NK-92 (cell line): Measurements from ENCODE around the gene ETV7.
"Not testable (repeated sequence)": the region's sequence is repeated elsewhere in the genome, so short reads cannot be mapped to it uniquely, and the experiment has no call there.

ENCODE experiments used
- DNase-seq: peaks from one replicate; lab custom pipeline; 2025; ENCODE audit not compliant: unreplicated experiment; lab: John Stamatoyannopoulos, UW

ETV7 gene

DNA sequence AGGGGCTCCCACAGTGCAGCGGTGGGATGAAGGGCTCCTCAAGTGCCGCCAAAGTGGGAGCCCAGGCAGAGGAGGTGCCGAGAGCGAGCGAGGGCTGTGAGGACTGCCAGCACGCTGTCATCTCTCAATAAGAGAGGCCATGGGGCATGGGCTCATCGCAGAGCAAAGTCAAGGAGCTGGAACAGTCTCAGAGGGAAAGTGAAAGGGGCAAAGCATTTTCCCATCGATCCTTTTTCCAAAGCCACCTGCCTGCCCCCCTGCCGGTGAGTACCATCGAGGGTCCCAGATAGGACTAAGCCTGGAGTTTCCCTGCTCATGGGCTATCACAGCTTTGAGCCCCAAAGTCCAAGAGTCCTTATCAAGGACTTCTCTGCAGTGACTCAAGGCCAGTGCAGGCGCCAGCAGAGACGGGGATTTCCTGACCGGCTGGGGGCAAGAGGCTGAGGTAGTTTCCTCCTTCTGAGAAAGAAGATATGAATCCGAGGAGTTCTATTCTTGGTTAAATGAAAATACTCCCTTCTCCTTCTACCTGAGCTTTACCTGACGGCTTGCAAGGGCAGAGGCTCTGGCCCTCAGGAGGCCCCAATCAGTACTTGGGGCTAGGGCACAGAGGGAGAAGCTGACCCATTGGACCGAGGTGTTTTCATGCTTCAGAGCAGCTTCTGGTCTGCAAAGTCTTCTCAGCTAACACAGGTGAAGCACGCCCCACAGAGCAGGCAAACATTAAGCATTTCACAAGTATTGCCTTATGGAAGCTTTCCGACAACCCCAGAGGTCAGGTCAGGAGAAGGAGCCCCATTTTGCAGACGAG, 22.6 kb downstream of the ETV7 start:
- DNase-seq = no peak

DNA sequence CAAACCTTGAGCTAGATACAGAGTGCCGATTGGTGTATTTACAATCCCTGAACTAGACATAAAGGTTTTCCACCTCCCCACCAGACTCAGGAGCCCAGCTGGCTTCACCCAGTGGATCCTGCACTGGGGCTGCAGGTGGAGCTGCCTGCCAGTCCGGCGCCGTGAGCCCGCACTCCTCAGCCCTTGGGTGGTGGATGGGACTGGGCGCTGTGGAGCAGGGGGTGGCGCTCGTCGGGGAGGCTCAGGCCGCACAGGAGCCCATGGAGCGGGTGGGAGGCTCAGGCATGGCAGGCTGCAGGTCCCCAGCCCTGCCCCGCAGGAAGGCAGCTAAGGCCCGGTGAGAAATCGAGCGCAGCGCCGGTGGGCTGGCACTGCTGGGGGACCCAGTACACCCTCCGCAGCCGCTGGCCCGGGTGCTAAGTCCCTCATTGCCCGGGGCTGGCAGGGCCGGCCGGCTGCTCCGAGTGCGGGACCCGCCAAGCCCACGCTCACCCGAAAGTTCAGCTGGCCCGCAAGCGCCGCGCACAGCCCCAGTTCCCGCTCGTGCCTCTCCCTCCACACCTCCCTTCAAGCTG, 23.3 kb downstream of the ETV7 start:
- not testable (repeated sequence) for DNase-seq

DNA sequence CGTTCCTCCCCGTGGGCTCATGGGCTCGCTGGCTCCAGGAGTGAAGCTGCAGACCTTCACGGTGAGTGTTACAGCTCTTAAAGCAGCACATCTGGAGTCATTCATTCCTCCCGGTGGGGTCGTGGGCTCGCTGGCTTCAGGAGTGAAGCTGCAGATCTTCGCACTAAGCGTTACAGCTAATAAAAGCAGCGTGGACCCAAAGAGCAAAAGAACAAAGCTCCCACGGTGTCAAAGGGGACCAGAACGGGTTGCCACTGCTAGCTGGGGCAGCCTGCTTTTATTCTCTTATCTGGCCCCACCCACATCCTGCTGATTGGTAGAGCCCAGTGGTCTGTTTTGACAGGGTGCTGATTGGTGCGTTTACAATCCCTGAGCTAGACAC, 24.1 kb downstream of the ETV7 start:
- DNase-seq = not testable (repeated sequence)

DNA sequence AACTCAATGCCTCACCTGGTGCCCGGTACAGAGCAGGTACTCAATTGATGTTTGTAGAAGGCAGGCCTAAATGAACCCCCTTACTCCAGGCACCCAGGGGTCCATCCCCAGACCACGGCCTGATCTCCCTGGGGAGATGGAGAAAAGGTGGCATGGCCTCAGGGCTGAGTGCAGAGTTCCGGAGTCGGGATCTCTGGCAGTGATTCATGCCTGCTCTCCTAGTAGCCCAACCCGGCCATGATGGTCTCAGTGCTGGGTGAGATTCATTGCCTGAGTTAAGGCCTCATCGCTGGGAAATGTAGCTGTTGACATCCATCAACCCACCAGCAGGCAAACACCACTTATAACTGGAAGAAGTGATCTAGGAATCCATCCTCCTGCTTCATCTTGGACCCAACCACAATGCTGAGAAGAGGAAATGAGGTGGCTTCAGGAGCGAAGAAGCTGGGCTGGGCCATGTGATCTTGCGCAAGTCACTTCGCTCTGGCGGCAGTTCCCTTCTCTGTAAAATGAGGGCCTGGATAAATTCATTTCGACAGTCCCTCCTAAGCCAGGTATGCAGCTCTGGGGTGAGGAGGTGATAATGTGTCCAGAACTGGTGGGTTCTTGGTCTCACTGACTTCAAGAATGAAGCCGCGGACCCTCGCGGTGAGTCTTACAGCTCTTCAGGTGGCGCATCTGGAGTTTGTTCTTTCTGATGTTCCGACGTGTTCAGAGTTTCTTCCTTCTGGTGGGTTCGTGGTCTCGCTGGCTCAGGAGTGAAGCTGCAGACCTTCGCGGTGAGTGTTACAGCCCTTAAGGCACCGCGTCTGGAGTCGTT, 24.7 kb downstream of the ETV7 start:
- DNase-seq = no peak

DNA sequence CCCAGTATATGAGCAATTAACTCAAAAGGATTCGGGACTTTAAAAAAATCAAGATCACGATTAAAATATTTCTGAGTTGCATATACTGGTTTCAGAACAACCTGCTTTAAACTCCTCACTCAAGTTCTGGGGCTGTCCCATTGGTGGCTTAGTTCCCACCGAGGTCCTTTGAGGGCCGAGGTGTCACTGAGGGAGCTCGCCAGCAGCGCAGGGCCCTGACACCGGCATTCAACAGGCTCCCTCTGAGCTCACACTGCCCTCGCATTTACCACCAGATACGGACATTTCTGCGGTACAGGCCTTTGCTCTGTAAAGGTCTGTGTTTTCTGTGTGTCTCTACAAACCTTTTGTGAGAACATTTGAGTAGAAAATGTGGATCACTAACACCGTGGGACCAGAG, 26.4 kb downstream of the ETV7 start:
- DNase-seq = no peak

DNA sequence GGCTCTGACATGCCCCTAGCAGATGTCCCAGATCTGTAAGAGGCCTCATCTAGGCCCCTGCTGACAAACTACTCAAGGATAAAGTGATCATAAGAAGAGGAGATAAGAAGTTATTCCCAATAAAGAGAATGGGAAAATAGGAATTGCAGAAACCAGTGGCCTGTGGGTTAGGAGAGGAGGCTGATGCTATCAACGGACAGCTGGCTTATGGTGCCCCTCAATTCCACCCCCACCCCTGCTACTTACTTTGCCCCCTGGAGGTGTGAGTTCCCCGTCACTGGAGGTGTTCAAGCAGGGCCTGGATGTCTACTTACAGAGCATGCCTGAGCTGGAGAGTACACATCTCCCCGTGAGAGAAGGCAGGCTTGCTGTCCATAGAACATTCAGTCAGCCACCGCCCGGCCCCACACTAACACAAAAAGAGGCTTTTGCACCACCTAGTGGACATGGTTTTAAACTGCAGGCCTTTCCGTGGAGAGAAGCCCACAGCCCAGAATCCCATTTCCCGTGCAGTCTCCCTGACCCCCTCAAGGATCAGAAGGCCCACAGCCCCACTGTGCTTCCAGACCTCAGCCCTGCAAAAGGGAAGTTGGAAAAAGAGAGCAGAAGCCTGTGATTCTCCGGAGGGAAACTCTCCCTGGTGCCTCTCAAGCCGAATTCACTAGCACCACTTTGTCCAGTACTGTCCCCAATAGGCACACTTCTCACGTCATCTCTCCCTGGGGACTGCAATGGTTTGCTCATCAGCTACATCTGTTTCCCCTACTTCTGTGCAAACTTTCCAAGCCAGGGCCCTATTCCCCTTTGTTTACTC, 27.0 kb downstream of the ETV7 start:
- DNase-seq = no peak

DNA sequence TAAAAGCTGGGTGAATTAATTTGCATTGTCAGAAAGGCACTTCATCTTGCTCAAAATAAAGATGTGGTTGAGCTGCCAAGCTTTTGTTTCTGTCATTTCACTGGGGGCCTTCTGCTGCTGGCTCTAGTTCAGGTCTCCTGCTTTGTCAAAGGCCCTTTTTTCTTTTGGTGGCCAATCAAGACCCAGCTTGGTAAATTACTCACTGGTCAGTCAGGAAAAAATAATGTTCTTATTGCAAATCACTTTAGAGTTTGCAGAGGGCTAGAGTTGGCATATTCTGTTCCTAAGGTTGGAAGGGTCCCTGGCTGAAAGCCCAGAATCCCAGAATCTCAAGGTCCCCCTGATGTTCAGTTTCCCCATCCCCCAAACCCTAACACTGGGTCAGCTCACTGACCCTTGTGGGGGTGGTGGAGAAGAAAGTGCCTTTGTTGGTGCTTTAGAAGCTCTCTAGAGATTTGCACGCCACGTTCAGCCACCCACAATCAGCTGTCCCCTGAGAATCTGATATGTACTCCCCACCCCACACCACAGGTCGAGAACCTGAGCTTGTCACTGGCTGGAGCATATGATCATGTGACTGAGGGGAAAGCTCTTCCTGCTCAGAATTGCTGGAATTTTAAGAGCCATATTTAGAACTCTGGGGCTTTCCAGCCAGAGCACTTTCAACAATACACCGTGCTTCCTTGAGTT, 29.1 kb downstream of the ETV7 start:
- no peak for DNase-seq

DNA sequence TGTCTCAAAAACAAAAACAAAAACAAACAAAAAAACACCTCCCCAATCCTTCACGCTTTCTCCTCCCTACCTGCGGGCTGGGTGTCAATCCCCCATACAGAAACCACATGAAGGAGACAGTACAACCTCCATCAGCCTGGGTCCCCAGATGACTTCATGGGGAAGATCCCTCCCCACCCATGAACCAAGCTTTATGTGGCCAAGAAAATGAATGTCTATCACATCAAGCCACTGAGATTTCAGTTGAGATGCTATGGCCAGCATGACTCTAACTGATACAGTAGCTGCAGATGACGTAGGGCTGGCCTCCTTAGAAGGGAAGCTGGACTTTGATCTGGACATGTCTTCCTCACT, 29.6 kb downstream of the ETV7 start:
- DNase-seq = no peak

DNA sequence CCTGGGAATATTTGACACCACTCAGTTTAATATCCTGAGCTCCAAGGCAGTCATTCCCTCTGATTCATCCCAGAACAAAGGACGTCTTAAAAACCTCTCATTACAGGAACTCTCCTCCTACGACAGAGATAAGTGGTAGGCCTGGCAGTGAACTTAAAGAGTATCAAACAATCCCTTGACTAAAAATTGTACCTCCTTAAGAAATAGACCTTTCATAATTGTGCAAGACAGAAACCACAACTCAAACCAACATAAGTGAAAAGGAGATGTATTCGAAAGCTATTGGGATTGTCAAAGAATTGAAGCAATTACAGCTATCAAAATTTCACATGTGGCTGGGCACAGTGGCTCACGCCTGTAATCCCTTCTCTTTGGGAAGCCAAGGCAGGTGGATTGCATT, 31.6 kb downstream of the ETV7 start:
- DNase-seq = no peak

DNA sequence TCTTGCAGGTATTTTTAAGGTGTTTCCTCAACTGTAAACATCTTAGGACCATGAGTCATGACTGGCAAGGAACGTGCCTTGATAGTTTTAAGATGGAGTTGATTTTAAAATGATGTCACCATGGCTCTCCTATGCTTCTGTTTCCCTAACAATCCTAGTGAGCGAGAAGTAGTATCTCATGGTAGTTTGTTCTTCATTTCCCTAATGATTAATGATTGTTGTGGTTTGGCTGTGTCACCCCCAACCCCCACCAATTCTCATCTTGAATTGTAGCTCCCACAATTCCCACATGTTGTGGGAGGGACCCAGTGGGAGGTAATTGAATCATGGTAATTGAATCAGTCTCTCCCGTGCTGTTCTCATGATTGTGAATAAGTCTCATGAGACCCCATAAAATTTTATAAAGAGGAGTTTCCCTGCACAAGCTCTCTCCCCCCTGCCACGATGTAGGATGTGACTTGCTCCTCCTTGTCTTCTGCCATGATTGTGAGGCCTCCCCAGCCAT, 34.0 kb downstream of the ETV7 start:
- DNase-seq = no peak

DNA sequence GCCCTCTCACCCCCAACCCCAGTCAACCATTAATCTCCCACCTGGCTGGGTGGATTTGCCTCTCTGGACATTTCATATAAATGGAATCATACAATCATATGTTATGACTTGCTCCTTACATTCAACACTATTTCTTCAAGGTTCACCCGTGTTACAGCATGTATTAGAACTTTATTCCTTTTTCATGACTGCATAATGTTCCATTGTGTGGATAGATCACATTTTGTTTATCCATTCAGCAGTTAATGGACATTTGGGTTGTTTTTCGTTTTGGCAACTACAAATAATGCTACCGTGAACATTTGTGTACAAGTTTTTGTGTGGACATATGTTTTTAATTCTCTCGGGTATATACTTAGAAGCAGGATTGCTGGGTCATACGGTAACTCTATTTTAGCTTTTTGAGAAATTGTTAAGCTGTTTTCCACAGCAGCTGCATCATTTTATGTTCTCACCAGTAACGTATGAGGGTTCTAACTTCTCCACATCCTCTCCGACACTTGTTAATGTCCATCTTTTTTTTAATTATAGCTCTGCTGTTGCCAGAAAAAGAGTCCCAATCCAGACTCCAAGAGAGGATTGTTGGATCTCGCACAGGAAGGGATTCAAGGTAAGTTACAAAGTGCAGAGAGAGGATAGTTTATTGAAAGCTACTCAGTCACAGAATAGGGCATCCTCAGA, 34.9 kb downstream of the ETV7 start:
- no peak for DNase-seq

DNA sequence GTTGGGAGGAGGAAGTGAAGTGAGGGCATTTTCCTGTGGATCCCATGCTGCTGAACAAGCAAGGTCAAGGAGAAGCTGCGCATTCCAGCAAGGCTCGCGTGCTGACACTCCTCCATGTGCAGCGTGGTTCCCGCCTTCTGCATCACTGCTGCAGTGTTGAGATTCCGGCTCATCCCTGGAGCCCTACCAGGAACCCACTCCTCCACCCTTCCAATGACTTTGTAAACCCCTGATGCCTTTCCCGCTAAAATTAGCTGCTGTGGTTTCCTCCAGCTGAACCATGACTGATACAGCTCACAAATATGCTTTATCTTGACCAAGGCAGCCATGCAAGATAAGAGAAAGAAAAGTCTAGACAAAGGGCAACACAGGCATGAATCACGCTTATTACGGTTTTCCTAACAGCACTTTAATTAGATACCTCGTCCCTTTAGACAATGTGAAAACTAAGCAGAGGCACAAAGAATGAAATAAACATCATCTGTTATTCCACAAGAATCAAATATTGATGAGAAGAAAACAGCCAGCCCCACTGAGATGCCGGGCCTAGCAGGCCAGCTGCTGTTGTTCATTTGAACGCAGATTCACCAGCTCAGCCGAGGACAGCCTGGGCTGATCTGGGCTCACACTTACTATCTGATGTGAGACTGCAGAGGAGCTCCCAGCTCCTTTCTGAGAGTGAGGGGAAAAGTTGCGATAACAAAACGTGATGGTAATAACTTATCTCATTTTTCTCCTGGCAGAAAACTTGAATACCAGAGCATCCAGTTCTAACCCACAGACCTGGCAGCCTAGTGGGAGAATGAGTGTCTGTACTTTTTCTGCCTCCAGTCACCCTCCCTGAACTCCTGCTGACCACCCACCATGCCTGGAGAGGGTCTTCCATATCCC, 36.5 kb downstream of the ETV7 start:
- DNase-seq = no peak

DNA sequence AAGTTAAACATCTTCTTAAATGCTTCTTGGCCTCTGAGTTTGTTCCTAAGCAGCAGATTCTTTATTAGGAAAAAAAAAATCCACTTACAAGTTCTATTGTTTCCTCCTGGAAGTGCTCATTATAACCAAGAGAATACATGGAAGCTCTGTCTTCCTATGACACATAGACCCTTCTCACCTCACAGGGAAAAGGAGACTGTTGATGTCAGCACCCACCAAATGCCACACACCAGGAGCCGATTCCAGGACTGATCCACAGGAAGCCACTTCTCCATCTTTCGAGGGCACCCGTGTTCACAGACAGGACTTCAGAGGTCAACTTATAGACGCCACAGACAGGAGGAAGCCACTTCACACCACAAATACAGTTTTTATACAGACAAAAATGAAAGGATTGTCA, 37.4 kb downstream of the ETV7 start:
- DNase-seq = no peak

DNA sequence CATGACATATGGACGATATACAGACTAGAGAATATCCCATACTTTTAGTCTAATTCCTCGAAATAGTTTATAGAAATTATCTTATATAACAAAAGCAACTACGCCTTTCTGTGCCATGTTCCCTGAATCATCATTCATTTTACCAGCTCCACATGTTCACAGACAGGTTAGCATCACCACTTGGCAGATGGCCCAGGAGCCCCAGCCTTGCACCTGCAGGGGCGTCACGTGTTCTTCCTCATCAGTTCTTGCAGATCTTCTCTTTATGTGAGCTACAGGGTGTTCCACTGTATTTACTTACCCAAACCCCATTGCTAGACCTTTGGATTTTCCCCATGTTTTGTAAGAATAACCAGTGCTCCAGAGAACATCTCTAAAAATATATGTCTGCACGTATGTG, 38.2 kb downstream of the ETV7 start:
- no peak for DNase-seq

DNA sequence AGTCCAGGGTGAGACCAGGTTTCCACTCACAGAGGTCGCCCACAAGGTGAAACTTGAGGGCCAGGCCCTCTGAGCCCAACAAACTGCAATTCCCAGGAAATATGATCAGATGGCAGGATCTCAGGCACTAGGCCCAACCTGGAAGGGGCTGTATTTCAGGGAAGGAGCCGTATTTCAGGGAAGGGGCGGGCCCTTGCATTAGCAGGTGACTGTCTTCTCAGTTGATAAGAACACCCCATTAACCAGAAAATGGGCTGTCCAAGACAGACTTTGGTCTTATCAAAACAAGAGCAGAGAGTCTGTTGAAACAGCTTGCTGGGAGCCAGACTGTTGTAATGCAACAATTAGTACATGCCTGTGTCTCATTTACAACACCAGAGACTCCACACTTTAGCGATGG, 39.8 kb downstream of the ETV7 start:
- no peak for DNase-seq

DNA sequence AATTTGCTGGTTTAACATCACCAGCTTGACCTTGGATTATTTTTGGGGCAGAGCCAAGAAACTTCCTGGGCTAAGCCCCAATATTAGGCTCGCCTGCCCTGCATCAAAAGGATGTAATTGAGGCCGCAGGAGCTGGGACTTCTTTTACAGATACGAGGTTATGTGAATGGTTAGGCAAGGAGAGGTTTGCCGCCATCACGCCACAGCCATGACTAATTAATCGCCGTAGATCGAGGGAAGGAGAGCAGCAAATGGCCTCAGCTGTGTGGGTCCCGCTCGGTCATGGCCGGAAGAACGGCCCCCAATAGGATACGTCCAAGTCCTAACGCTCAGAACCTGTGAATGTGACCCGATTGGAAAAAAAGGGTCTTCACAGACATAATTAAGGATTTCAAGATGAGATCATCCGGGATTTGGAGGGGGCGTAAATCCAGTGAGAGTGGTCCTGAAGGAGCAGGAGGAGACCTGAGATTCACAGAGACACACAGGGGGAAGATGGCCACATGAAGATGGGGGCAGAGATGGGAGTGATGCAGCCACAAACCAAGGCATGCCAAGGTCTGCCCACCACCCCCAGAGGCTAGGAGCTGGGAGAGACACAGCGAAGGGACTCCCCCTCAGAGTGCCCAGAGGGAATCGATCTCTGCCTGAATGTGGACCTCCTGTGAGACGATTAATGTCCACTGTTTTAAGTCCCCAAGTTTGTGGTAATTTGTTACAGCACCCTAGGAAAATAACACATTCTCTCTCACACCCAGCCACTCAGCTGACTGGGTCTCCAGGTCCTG, 40.8 kb downstream of the ETV7 start:
- DNase-seq = no peak

DNA sequence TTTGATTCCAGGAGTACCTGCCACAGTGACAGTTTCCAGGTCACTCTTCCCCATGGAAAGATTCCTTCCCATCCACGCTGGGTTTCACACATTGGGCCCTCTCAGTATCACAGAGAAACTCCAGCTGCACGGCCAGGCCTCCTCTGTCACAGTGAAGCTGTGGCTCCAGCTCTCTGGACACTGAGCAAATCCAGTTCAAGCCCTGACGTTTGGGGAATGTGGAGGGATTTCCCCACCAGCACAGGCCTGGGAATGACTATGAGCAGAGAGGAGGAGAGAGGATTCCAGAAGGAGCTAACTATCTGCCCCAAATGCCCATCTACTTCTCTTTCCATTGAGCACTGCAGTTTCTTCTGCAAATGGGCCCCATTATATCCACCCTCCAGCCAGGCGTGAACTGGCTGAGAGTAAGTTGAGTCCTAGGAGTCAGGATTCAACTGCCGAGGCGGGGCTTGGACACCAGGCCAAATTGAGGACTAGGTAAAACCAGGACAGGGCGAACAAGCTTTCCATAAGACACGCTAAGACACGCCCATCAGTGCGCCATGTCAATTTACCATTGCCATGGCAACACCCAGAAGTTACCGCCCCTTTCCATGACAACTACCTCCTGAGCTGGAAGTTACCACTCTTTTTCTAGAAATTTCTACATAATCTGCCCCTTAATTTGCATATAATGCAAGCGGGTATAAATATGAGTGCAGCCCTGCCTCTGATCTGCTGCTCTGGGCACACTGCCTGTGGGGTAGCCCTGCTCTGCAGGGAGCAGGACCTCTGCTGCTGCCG, 41.6 kb downstream of the ETV7 start:
- DNase-seq = no peak
